ENCODE measurements around the gene LCOR.
A peak's percentile ranks its signal among the peaks of the same experiment; 100 is the strongest.

LCOR gene

GRCh38 chr10:96987842-96988175, 155.7 kb downstream of the LCOR start:
- DNase-seq (ENCODE audit: low spot score), result peak; percentile 82

- no peak for DNase-seq (ENCODE audit: low spot score)
These were observed 156.3 kb downstream of the LCOR start for GRCh38 chr10:96988426-96988825.

- DNase-seq (ENCODE audit: low spot score), result peak; percentile 78
These were observed 159.3 kb downstream of the LCOR start for GRCh38 chr10:96991313-96991841.

- no peak for DNase-seq (ENCODE audit: low spot score)
These were observed 160.6 kb downstream of the LCOR start for GRCh38 chr10:96992721-96993120.

GRCh38 chr10:96995851-96996250, 163.8 kb downstream of the LCOR start:
- DNase-seq (ENCODE audit: low spot score), result no peak

- no peak for DNase-seq (ENCODE audit: low spot score)
These were observed 164.3 kb downstream of the LCOR start for GRCh38 chr10:96996275-96996965.

GRCh38 chr10:96998329-96998888, 166.3 kb downstream of the LCOR start:
- no peak for DNase-seq (ENCODE audit: low spot score)

- DNase-seq (ENCODE audit: low spot score), result no peak
These were observed 167.2 kb downstream of the LCOR start for GRCh38 chr10:96999337-96999736.

- DNase-seq (ENCODE audit: low spot score), result no peak
These were observed 167.9 kb downstream of the LCOR start for GRCh38 chr10:96999987-97000386.

- no peak for DNase-seq (ENCODE audit: low spot score)
These were observed 168.5 kb downstream of the LCOR start for GRCh38 chr10:97000487-97001182.

GRCh38 chr10:97001183-97001991, 169.3 kb downstream of the LCOR start:
- DNase-seq (ENCODE audit: low spot score), result no peak

GRCh38 chr10:97002670-97003069, 170.6 kb downstream of the LCOR start:
- DNase-seq (ENCODE audit: low spot score), result no peak

- DNase-seq (ENCODE audit: low spot score), result no peak
These were observed 171.2 kb downstream of the LCOR start for GRCh38 chr10:97003151-97003803.

- DNase-seq (ENCODE audit: low spot score), result no peak
These were observed 171.7 kb downstream of the LCOR start for GRCh38 chr10:97003804-97004201.

GRCh38 chr10:97004591-97004990, 172.5 kb downstream of the LCOR start:
- no peak for DNase-seq (ENCODE audit: low spot score)

- no peak for DNase-seq (ENCODE audit: low spot score)
These were observed 173.3 kb downstream of the LCOR start for GRCh38 chr10:97005349-97005748.

GRCh38 chr10:97006364-97006763, 174.3 kb downstream of the LCOR start:
- DNase-seq (ENCODE audit: low spot score), result no peak

GRCh38 chr10:97007417-97007816, 175.3 kb downstream of the LCOR start:
- DNase-seq (ENCODE audit: low spot score), result no peak

GRCh38 chr10:97010695-97011206, 178.7 kb downstream of the LCOR start:
- no peak for DNase-seq (ENCODE audit: low spot score)

GRCh38 chr10:97011397-97011796, 179.3 kb downstream of the LCOR start:
- DNase-seq (ENCODE audit: low spot score), result no peak

GRCh38 chr10:97012470-97012869, 180.4 kb downstream of the LCOR start:
- no peak for DNase-seq (ENCODE audit: low spot score)

- no peak for DNase-seq (ENCODE audit: low spot score)
These were observed 181.5 kb downstream of the LCOR start for GRCh38 chr10:97013568-97013967.
